NT2/D1 (cell line): ENCODE results near the gene C10orf53.

Experiments used
- SUZ12 ChIP-seq: IDR thresholded peaks from 2 replicates; pipeline ENCODE4 v1.6.1; 2011; ENCODE audit not compliant: insufficient read length, insufficient read depth; ENCODE audit errors: extremely low read depth
- ZNF274 ChIP-seq: IDR thresholded peaks from 2 replicates; pipeline ENCODE4 v1.6.1; 2011; ENCODE audit warnings: mild to moderate bottlenecking, low read depth, low read length

GRCh38 chr10:49742683-49743463 is 63.4 kb downstream of the C10orf53 start:
- TF ChIP-seq ZNF274 = no peak
- no peak for TF ChIP-seq SUZ12
